HEK293 (cell line): ENCODE data around the gene ZSCAN16.
"Not testable (repeated sequence)": the region's sequence is repeated elsewhere in the genome, so short reads cannot be mapped to it uniquely, and the experiment has no call there.

Experiments
- CTCF ChIA-PET: fragments of 350-600 bp; formaldehyde crosslinking; extraction: SDS; loops from one replicate; lab custom pipeline; 2021; ENCODE audit warnings: antibody characterized with exemption; lab: Yijun Ruan, JAX
- POLR2A ChIA-PET: fragments of 300-600 bp; formaldehyde crosslinking; extraction: SDS; loops from one replicate; lab custom pipeline; 2020; ENCODE audit warnings: antibody characterized with exemption, inconsistent platforms; lab: Yijun Ruan, JAX
- H3K27ac ChIP-seq: fragments of 200-500 bp; sonication (Bioruptor generic); 2 replicates; pipeline ENCODE4 v1.5.1; 2014; ENCODE audit warnings: low read depth, low read length, control low read depth, inconsistent platforms; ENCODE audit errors: extremely low read depth
- H3K36me3 ChIP-seq, 2 experiments: fragments of 200-500 bp in 1 of 2; sonication (Bioruptor generic) in 1 of 2; 1 replicate in 1 of 2; 2 replicates in 1 of 2; pipeline ENCODE4 v1.5.1; 2014 to 2017; ENCODE audit warnings: inconsistent platforms in 2 of 2, low read length in 2 of 2; ENCODE audit not compliant: control insufficient read depth in 2 of 2, insufficient read depth in 1 of 2
- H3K4me1 ChIP-seq: fragments of 200-500 bp; sonication (Bioruptor generic); 2 replicates; pipeline ENCODE4 v1.5.1; 2014; ENCODE audit warnings: mild to moderate bottlenecking, low read length, inconsistent platforms; ENCODE audit not compliant: control insufficient read depth, insufficient read depth
- H3K4me3 ChIP-seq: 2 replicates; pipeline ENCODE4 v1.5.1; 2011; ENCODE audit warnings: low read depth, mild to moderate bottlenecking, control low read depth, low read length, moderate library complexity
- H3K9me3 ChIP-seq: fragments of 200-500 bp; sonication (Bioruptor generic); 2 replicates; pipeline ENCODE4 v1.5.1; 2014; ENCODE audit warnings: low read depth, low read length, inconsistent platforms; ENCODE audit not compliant: control insufficient read depth, insufficient read depth
- GLIS2 ChIP-seq: fragments of 450-650 bp; formaldehyde crosslinking; IDR thresholded peaks from 2 replicates; pipeline ENCODE4 v1.5.1; 2016; ENCODE audit warnings: missing biosample characterization, missing genetic modification characterization
- KLF1 ChIP-seq: fragments of 450-650 bp; formaldehyde crosslinking; IDR thresholded peaks from 2 replicates; pipeline ENCODE4 v1.5.1; 2016; ENCODE audit warnings: missing biosample characterization, missing genetic modification characterization
- ZBTB20 ChIP-seq: fragments of 450-650 bp; formaldehyde crosslinking; IDR thresholded peaks from 2 replicates; pipeline ENCODE4 v1.5.1; 2016; ENCODE audit warnings: missing biosample characterization, missing genetic modification characterization
- ZBTB48 ChIP-seq: fragments of 450-650 bp; formaldehyde crosslinking; IDR thresholded peaks from 2 replicates; pipeline ENCODE4 v1.5.1; 2016; ENCODE audit warnings: missing biosample characterization, missing genetic modification characterization
- ZEB2 ChIP-seq: fragments of 450-650 bp; formaldehyde crosslinking; IDR thresholded peaks from 2 replicates; pipeline ENCODE4 v1.5.1; 2016; ENCODE audit warnings: missing biosample characterization, missing genetic modification characterization
- ZFP41 ChIP-seq: fragments of 450-650 bp; formaldehyde crosslinking; IDR thresholded peaks from 2 replicates; pipeline ENCODE4 v1.5.1; 2016; ENCODE audit warnings: missing biosample characterization, missing genetic modification characterization, borderline replicate concordance
- ZNF121 ChIP-seq: fragments of 450-650 bp; formaldehyde crosslinking; IDR thresholded peaks from 2 replicates; pipeline ENCODE4 v1.5.1; 2016; ENCODE audit warnings: missing biosample characterization, missing genetic modification characterization
- ZNF266 ChIP-seq: fragments of 450-650 bp; formaldehyde crosslinking; IDR thresholded peaks from 2 replicates; pipeline ENCODE4 v1.5.1; 2016; ENCODE audit warnings: missing biosample characterization, missing genetic modification characterization, low read depth
- ZNF335 ChIP-seq: fragments of 450-650 bp; formaldehyde crosslinking; conservative IDR thresholded peaks from 2 replicates; pipeline ENCODE4 v1.5.1; 2016; ENCODE audit warnings: missing biosample characterization, missing genetic modification characterization
- ZNF362 ChIP-seq: fragments of 450-650 bp; formaldehyde crosslinking; IDR thresholded peaks from 2 replicates; pipeline ENCODE4 v1.5.1; 2016; ENCODE audit warnings: missing biosample characterization, missing genetic modification characterization
- ZNF404 ChIP-seq: fragments of 450-650 bp; formaldehyde crosslinking; IDR thresholded peaks from 2 replicates; pipeline ENCODE4 v1.5.1; 2017; ENCODE audit warnings: missing biosample characterization, missing genetic modification characterization
- ZNF623 ChIP-seq: fragments of 450-650 bp; formaldehyde crosslinking; IDR thresholded peaks from 2 replicates; pipeline ENCODE4 v1.5.1; 2016; ENCODE audit warnings: missing biosample characterization, missing genetic modification characterization
- ZNF776 ChIP-seq: fragments of 450-650 bp; formaldehyde crosslinking; IDR thresholded peaks from 2 replicates; pipeline ENCODE4 v1.5.0; 2017; ENCODE audit warnings: missing biosample characterization, missing genetic modification characterization, borderline replicate concordance
- ZXDB ChIP-seq: fragments of 450-650 bp; formaldehyde crosslinking; IDR thresholded peaks from 2 replicates; pipeline ENCODE4 v1.5.1; 2016; ENCODE audit warnings: missing biosample characterization, missing genetic modification characterization
- TF ChIP-seq, protein P1 (sequence below): fragments of 450-650 bp; IDR thresholded peaks from 2 replicates; pipeline ENCODE4 v1.5.1; 2018; ENCODE audit warnings: missing biosample characterization, missing genetic modification characterization
- TF ChIP-seq, protein P2 (sequence below): fragments of 450-650 bp; formaldehyde crosslinking; IDR thresholded peaks from 2 replicates; pipeline ENCODE4 v1.5.1; 2016; ENCODE audit warnings: missing biosample characterization, missing genetic modification characterization
- TF ChIP-seq, protein P3 (sequence below): fragments of 450-650 bp; formaldehyde crosslinking; IDR thresholded peaks from 2 replicates; pipeline ENCODE4 v1.5.1; 2016; ENCODE audit warnings: missing biosample characterization, missing genetic modification characterization

Gene ZSCAN16

DNA sequence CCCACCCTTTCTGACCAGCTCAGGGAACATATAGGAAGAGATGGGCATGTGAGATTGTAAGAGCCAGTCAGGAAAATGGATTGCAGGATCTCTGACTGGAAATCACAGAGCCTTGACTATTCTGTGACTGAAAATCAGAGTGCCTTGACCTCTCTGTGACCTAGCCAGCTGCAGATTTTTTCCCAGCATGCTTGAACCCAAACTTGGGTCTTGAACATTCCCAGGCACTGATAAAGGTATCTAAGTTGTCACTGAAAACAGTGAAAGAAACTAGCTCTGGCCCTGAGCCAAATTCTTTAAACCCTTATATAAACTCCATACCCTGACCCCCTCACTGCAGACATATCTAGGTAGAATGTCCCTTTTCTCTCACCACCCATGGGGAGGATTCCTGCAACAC, 46.4 kb upstream of the ZSCAN16 start:
- Histone ChIP-seq H3K9me3 (no peaks in the 10 kb centered on the region), H3K27ac (no peak overlapping the region), H3K4me3 (no peak overlapping the region), H3K36me3 (no peaks in the 10 kb centered on the region), H3K4me1 (no peaks in the 10 kb centered on the region)
- CTCF ChIA-PET = interaction anchor here (0.9 kb wide), 1 partner anchor 27 kb away, joined by 3 read pairs; no protein-coding TSS in a partner anchor
- POLR2A ChIA-PET = no interaction called here
- TF ChIP-seq ZNF335 (tag by site-specific recombination) (no peak), GLIS2 (tag by site-specific recombination) (no peak), ZNF266 (no peak), ZNF623 (no peak), KLF1 (tag by site-specific recombination) (no peak), ZFP41 (tag by site-specific recombination) (no peak)
- TF ChIP-seq, protein P1, sequence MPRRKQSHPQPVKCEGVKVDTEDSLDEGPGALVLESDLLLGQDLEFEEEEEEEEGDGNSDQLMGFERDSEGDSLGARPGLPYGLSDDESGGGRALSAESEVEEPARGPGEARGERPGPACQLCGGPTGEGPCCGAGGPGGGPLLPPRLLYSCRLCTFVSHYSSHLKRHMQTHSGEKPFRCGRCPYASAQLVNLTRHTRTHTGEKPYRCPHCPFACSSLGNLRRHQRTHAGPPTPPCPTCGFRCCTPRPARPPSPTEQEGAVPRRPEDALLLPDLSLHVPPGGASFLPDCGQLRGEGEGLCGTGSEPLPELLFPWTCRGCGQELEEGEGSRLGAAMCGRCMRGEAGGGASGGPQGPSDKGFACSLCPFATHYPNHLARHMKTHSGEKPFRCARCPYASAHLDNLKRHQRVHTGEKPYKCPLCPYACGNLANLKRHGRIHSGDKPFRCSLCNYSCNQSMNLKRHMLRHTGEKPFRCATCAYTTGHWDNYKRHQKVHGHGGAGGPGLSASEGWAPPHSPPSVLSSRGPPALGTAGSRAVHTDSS (tag by site-specific recombination) = no peak
- TF ChIP-seq, protein P2, sequence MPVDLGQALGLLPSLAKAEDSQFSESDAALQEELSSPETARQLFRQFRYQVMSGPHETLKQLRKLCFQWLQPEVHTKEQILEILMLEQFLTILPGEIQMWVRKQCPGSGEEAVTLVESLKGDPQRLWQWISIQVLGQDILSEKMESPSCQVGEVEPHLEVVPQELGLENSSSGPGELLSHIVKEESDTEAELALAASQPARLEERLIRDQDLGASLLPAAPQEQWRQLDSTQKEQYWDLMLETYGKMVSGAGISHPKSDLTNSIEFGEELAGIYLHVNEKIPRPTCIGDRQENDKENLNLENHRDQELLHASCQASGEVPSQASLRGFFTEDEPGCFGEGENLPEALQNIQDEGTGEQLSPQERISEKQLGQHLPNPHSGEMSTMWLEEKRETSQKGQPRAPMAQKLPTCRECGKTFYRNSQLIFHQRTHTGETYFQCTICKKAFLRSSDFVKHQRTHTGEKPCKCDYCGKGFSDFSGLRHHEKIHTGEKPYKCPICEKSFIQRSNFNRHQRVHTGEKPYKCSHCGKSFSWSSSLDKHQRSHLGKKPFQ = no peak

DNA sequence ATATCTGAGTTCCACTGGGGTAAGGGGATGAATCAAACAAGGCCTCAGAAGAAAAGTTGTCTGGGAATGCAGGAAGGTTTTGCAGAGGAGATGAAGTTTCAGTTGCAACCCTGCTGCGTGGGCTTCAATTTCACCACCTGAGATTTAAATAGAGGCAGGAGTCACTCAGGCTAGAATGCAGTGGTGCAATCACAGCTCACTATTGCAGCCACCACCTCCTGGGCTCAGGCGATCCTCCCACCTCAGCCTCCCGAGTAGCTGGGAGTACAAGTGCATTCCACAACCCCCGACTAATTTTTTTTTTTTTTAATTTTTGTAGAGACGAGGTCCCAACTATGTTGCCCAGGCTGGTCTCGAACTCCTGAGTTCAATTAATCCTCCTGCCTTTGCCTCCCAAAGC, 45.6 kb upstream of the ZSCAN16 start:
- Histone ChIP-seq H3K27ac (no peak overlapping the region), H3K4me3 (no peak overlapping the region), H3K9me3 (no peaks in the 10 kb centered on the region), H3K36me3 (no peaks in the 10 kb centered on the region), H3K4me1 (no peaks in the 10 kb centered on the region)
- ChIA-PET CTCF (no interaction called here), POLR2A (no interaction called here)
- no peak for TF ChIP-seq ZNF404
- TF ChIP-seq ZNF121 (tag by site-specific recombination) = no peak
- TF ChIP-seq ZNF776 (tag by site-specific recombination) = no peak
- TF ChIP-seq, protein P3, sequence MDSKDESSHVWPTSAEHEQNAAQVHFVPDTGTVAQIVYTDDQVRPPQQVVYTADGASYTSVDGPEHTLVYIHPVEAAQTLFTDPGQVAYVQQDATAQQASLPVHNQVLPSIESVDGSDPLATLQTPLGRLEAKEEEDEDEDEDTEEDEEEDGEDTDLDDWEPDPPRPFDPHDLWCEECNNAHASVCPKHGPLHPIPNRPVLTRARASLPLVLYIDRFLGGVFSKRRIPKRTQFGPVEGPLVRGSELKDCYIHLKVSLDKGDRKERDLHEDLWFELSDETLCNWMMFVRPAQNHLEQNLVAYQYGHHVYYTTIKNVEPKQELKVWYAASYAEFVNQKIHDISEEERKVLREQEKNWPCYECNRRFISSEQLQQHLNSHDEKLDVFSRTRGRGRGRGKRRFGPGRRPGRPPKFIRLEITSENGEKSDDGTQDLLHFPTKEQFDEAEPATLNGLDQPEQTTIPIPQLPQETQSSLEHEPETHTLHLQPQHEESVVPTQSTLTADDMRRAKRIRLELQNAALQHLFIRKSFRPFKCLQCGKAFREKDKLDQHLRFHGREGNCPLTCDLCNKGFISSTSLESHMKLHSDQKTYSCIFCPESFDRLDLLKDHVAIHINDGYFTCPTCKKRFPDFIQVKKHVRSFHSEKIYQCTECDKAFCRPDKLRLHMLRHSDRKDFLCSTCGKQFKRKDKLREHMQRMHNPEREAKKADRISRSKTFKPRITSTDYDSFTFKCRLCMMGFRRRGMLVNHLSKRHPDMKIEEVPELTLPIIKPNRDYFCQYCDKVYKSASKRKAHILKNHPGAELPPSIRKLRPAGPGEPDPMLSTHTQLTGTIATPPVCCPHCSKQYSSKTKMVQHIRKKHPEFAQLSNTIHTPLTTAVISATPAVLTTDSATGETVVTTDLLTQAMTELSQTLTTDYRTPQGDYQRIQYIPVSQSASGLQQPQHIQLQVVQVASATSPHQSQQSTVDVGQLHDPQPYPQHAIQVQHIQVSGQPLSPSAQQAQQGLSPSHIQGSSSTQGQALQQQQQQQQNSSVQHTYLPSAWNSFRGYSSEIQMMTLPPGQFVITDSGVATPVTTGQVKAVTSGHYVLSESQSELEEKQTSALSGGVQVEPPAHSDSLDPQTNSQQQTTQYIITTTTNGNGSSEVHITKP (tag by site-specific recombination) = no peak
- TF ChIP-seq ZXDB (tag by site-specific recombination) = no peak

GRCh38 chr6:28080381-28080630, 44.1 kb upstream of the ZSCAN16 start, which contains the start of gene ZNF165:
TSS of gene ZNF165 (plus strand) at chr6:28080568. CDS start at chr6:28085481, 4,913 bp downstream.
- Histone ChIP-seq H3K4me3 (peak within 1 kb of the TSS; percentile 93), H3K27ac (peak within 1 kb of the TSS; percentile 47; the same call in 1 of the 2 replicates)
- H3K4me1 ChIP-seq, H3K36me3 ChIP-seq, CTCF ChIA-PET, H3K9me3 ChIP-seq: not testable (repeated sequence)
- TF ChIP-seq ZNF362 (tag by site-specific recombination) (peak; percentile 96; the same call in 1 of the 2 replicates), ZEB2 (tag by site-specific recombination) (peak; percentile 77), ZBTB48 (tag by site-specific recombination) (0 out of 2 replicates have a peak, but pooled peaks have one; percentile 5), ZBTB20 (tag by site-specific recombination) (peak; percentile 48; the same call in 1 of the 2 replicates)
- TF ChIP-seq, protein P3 (tag by site-specific recombination) = peak; percentile 15
- POLR2A ChIA-PET = interaction anchor here (0.6 to 1.2 kb wide), 8 partner anchors 11 to 1087 kb away, joined by 3 to 7 read pairs (median 4); a partner anchor contains a TSS
